Neural progenitor cell (in vitro differentiated cells): ENCODE results near the gene CIRBP.

Experiments used
- CTCF ChIP-seq: fragments of 200-600 bp; sonication (generic); IDR thresholded peaks from 2 replicates; pipeline ENCODE4 v1.5.1; 2017; ENCODE audit warnings: antibody characterized with exemption, mild to moderate bottlenecking
- EZH2 ChIP-seq: fragments of 200-600 bp; sonication (generic); IDR thresholded peaks from 2 replicates; pipeline ENCODE4 v1.6.1; 2017; ENCODE audit warnings: antibody characterized with exemption, mild to moderate bottlenecking, moderate library complexity
- EZH2phosphoT487 ChIP-seq: fragments of 200-600 bp; sonication (generic); IDR thresholded peaks from 2 replicates; pipeline ENCODE4 v1.6.1; 2017; ENCODE audit warnings: antibody characterized with exemption

GRCh38 chr19:1280636-1281568 lies 11.8 kb downstream of the CIRBP start:
- TF ChIP-seq CTCF (no peak), EZH2phosphoT487 (no peak), EZH2 (no peak)
